K562 (cell line): ENCODE measurements around the gene TEX53. TPM values are rescaled to one million over a fixed set of nuclear protein-coding genes. Genes with fewer than 3 reads are reported as not detected.

ENCODE experiments used
- ATAC-seq: fragments of 200-7000 bp; cut with Tn5 transposase; 3 replicates; pipeline ENCODE4 v1.9.1; 2020; ENCODE audit warnings: moderate library complexity
- BruUV-seq: library from RNA; stranded (reverse); fragments of 400-500 nt; replicated peaks from 2 replicates; lab custom pipeline; 2021; lab: Mats Ljungman, UMichigan
- CTCF ChIA-PET: fragments of 300-600 bp; formaldehyde crosslinking; extraction: SDS; loops from one replicate; lab custom pipeline; 2021; ENCODE audit warnings: low intra/inter-chr PET ratio; lab: Yijun Ruan, JAX
- POLR2A ChIA-PET: fragments of 300-600, 350-650 bp; sonication (Branson Sonifier 250); formaldehyde crosslinking; extraction: SDS; loops from one replicate; lab custom pipeline; 2021; ENCODE audit warnings: antibody characterized with exemption, inconsistent platforms; lab: Yijun Ruan, JAX
- DNase-seq, 4 experiments: peaks; one replicate each; pipeline versions ENCODE4 v3.0.0 to v3.0.0-alpha.2; 2011 to 2018; ENCODE audit warnings: low spot score in 3 of 4, mixed read lengths in 3 of 4; ENCODE audit errors: extremely low read depth in 1 of 4
- FAIRE-seq: peaks from 2 replicates; lab custom pipeline; 2011; peaks lifted over from hg19 to GRCh38; lab: Jason Lieb, UNC
- H2AFZ ChIP-seq: 2 replicates; pipeline ENCODE4 v1.6.0; 2011; ENCODE audit warnings: low read depth, low read length, control low read depth, inconsistent platforms
- H3K27ac ChIP-seq: fragments of 200-600 bp; 3 replicates; pipeline ENCODE4 v1.8.0; 2011; ENCODE audit warnings: low read depth, mild to moderate bottlenecking, control low read depth, inconsistent platforms, low read length, moderate library complexity, mixed read lengths; ENCODE audit errors: extremely low read depth
- H3K27me3 ChIP-seq, 2 experiments: fragments of 300-600 bp in 1 of 2; 2 replicates in 1 of 2; 3 replicates in 1 of 2; pipeline versions ENCODE4 v1.6.0 to v1.8.0; 2011; ENCODE audit warnings: inconsistent platforms in 2 of 2, low read length in 2 of 2, mild to moderate bottlenecking in 1 of 2, mixed read lengths in 1 of 2, moderate library complexity in 1 of 2; ENCODE audit not compliant: control insufficient read depth in 2 of 2, insufficient read depth in 2 of 2
- H3K36me3 ChIP-seq: fragments of 300-600 bp; 3 replicates; pipeline ENCODE4 v1.8.0; 2011; ENCODE audit warnings: mild to moderate bottlenecking, low read length, inconsistent platforms; ENCODE audit not compliant: control insufficient read depth, insufficient read depth
- H3K4me1 ChIP-seq, 2 experiments: fragments of 200-600 bp in 1 of 2; replicated peaks in 1 of 2; 2 replicates in 1 of 2; 3 replicates in 1 of 2; pipeline versions ENCODE4 v1.5.1 to v1.8.0; 2011; ENCODE audit warnings: inconsistent platforms in 2 of 2, low read length in 2 of 2, mild to moderate bottlenecking in 1 of 2, mixed read lengths in 1 of 2, moderate library complexity in 1 of 2; ENCODE audit not compliant: control insufficient read depth in 2 of 2, insufficient read depth in 2 of 2
- H3K4me2 ChIP-seq: 2 replicates; pipeline ENCODE4 v1.6.1; 2011; ENCODE audit warnings: low read length, control low read depth, inconsistent platforms, mixed read lengths; ENCODE audit not compliant: insufficient read depth
- H3K4me3 ChIP-seq: fragments of 200-600 bp; sonication (generic), shearing (Covaris generic); 2 replicates; pipeline ENCODE4 v1.5.1; 2016; ENCODE audit warnings: control low read depth, inconsistent platforms
- H3K79me2 ChIP-seq: fragments of 200-600 bp; 3 replicates; pipeline ENCODE4 v1.8.0; 2011; ENCODE audit warnings: low read length, inconsistent platforms; ENCODE audit not compliant: control insufficient read depth, insufficient read depth
- H3K9ac ChIP-seq, 2 experiments: 2 replicates each; pipeline versions ENCODE4 v1.6.0 to v1.6.1; 2011; ENCODE audit warnings: low read depth in 2 of 2, low read length in 2 of 2, control low read depth in 1 of 2, inconsistent platforms in 1 of 2, mild to moderate bottlenecking in 1 of 2, mixed read lengths in 1 of 2; ENCODE audit not compliant: insufficient read depth in 1 of 2
- H3K9me1 ChIP-seq: one replicate; pipeline ENCODE4 v1.6.0; 2011; ENCODE audit warnings: inconsistent platforms, mild to moderate bottlenecking, low read length, moderate library complexity; ENCODE audit not compliant: control insufficient read depth, insufficient read depth
- H3K9me3 ChIP-seq: replicated peaks from 2 replicates; pipeline ENCODE4 v1.5.1; 2011; ENCODE audit warnings: low read depth, low read length, inconsistent platforms; ENCODE audit not compliant: control insufficient read depth, insufficient read depth
- H4K20me1 ChIP-seq: replicated peaks from 2 replicates; pipeline ENCODE4 v1.6.1; 2011; ENCODE audit warnings: low read length, inconsistent platforms, mixed read lengths; ENCODE audit not compliant: control insufficient read depth, insufficient read depth
- CREB3L1 ChIP-seq: fragments of 450-650 bp; IDR thresholded peaks from 2 replicates; pipeline ENCODE4 v1.6.1; 2014; ENCODE audit warnings: low read depth, mild to moderate bottlenecking, moderate library complexity, borderline replicate concordance
- FOSL1 ChIP-seq: fragments of 200-800 bp; sonication (Bioruptor generic); conservative IDR thresholded peaks from 2 replicates; pipeline ENCODE4 v1.6.1; 2016; ENCODE audit warnings: missing genetic modification characterization, missing compliant biosample characterization
- TBP ChIP-seq: optimal IDR thresholded peaks from 2 replicates; pipeline ENCODE3; 2011; ENCODE audit warnings: low read depth, low read length, improper control_type of control experiment
- WHSC1 ChIP-seq: IDR thresholded peaks from one replicate; pipeline ENCODE4 v1.6.1; 2012; ENCODE audit warnings: low read length, control low read depth, inconsistent platforms
- WGBS: fragments of 100-300 bp; shearing (Covaris generic); methylation state at CpG from one replicate; pipeline ENCODE4 v1.1.6; 2016; ENCODE audit warnings: low coverage, mixed read lengths; ENCODE audit not compliant: insufficient coverage; ENCODE audit errors: missing lambda C conversion rate; 5-methylcytosine and 5-hydroxymethylcytosine counted together
- in situ Hi-C: fragments of 300-500 bp; cut with MboI; formaldehyde crosslinking; loops from 4 replicates; pipeline ENCODE4 v1.15.0; 2018; ENCODE audit warnings: inconsistent platforms, mixed read lengths
- intact Hi-C: fragments of 100-400 bp; cut with micrococcal nuclease; formaldehyde crosslinking; loops from 2 replicates; pipeline ENCODE4 v1.14.2; 2022
- polyA plus RNA-seq, 8 experiments: library from polyadenylated mRNA; depleted of rRNA in 4 of 8; stranded (reverse) in 5 of 8; unstranded in 3 of 8; fragments of >200 nt; fragmentation: Nextera tagmentation in 2 of 8; fragmentation: Illumina TruSeq in 1 of 8; extraction: Ambion mirVana in 2 of 8; extraction: Trizol in 1 of 8; gene quantifications; 2 replicates each; pipeline versions ENCODE4 v1.2.1 to v1.2.3, GENCODE V29; 2011 to 2014; ENCODE audit warnings: inconsistent platforms in 1 of 8, missing spikeins in 1 of 8
- total RNA-seq, 7 experiments: library from RNA; depleted of rRNA in 6 of 7; stranded (reverse); fragments of >200 nt in 6 of 7; fragmentation: Illumina TruSeq in 2 of 7; extraction: Trizol in 2 of 7; gene quantifications; 2 replicates each; pipeline versions ENCODE4 v1.2.1 to v1.2.3, GENCODE V29; 2011 to 2021; ENCODE audit warnings: low replicate concordance in 1 of 7

Gene TEX53
- total and polyA plus RNA-seq, 9 of the 15 experiments (the other 6 are each of a cell fraction or from before 2014, with no cell fraction given): not detected

GRCh38 chr9:114621975-114622609 is 35.5 kb downstream of the TEX53 start:
- Histone ChIP-seq H2AFZ (no peak overlapping the region), H4K20me1 (no peaks in the 10 kb centered on the region), H3K4me1 (peaks cover 1% of the 10 kb centered on the region in 2 experiments), H3K9me3 (peaks cover 7% of the 10 kb centered on the region), H3K4me3 (no peak overlapping the region), H3K4me2 (no peak overlapping the region), H3K36me3 (peaks cover 36% of the 10 kb centered on the region; the same call in 2 of the 3 replicates), H3K27ac (no peak overlapping the region), H3K27me3 (no peaks in the 10 kb centered on the region), H3K9ac (no peak overlapping the region), H3K9me1 (no peaks in the 10 kb centered on the region), H3K79me2 (no peaks in the 10 kb centered on the region)
- BruUV-seq: TSS peak; percentile 25
- no peak for DNase-seq
- FAIRE-seq: no peak
- 51% methylated on average over 2 of the region's 2 CpGs for WGBS
- ChIA-PET CTCF (no interaction called here), POLR2A (interaction anchor here (1.0 kb wide), 1 partner anchor 8 kb away, joined by 3 read pairs; no protein-coding TSS in a partner anchor)
- in situ Hi-C loops (no loop called here), intact Hi-C loops (no loop called here)
- TF ChIP-seq WHSC1: no peak
- TF ChIP-seq CREB3L1: no peak
- TF ChIP-seq FOSL1 (tag): 0 out of 2 replicates have a peak, but pooled peaks have one; percentile 24
- no peak for TF ChIP-seq TBP
- ATAC-seq: no peak
